HG02840 (cell line): ENCODE data around the gene CATSPERE.

ENCODE experiments used
- ATAC-seq: cut with Tn5 transposase; IDR thresholded peaks from one replicate; pipeline ENCODE4 v1.9.1; 2021; ENCODE audit warnings: mild to moderate bottlenecking, moderate library complexity, moderate number of reproducible peaks; ENCODE audit not compliant: unreplicated experiment, low FRiP score

CATSPERE gene

GRCh38 chr1:244461245-244462071 is at the start of gene CATSPERE:
CATSPERE (plus strand) TSS chr1:244461273; CDS start chr1:244461430, 157 bp downstream.
- peak; percentile 97 for ATAC-seq

GRCh38 chr1:244412176-244412575 is 48.9 kb upstream of the CATSPERE start:
- ATAC-seq: no peak

- ATAC-seq: no peak
Observed at GRCh38 chr1:244413736-244414135, 47.3 kb upstream of the CATSPERE start.

GRCh38 chr1:244414543-244414942 is 46.5 kb upstream of the CATSPERE start:
- ATAC-seq: no peak

GRCh38 chr1:244419024-244419423 is 42.0 kb upstream of the CATSPERE start:
- ATAC-seq: no peak

- ATAC-seq: no peak
Observed at GRCh38 chr1:244422174-244422573, 38.9 kb upstream of the CATSPERE start.

GRCh38 chr1:244424649-244425334 is 36.3 kb upstream of the CATSPERE start:
- no peak for ATAC-seq

- no peak for ATAC-seq
Observed at GRCh38 chr1:244427647-244428046, 33.4 kb upstream of the CATSPERE start.

- no peak for ATAC-seq
Observed at GRCh38 chr1:244429818-244430217, 31.3 kb upstream of the CATSPERE start.

- no peak for ATAC-seq
Observed at GRCh38 chr1:244431166-244431565, 29.9 kb upstream of the CATSPERE start.

GRCh38 chr1:244435562-244436205 is 25.4 kb upstream of the CATSPERE start:
- no peak for ATAC-seq

- ATAC-seq: no peak
Observed at GRCh38 chr1:244436336-244437085, 24.6 kb upstream of the CATSPERE start.

GRCh38 chr1:244437086-244437468 is 24.0 kb upstream of the CATSPERE start:
- ATAC-seq: no peak

GRCh38 chr1:244439391-244440032 is 21.6 kb upstream of the CATSPERE start:
- ATAC-seq: no peak

GRCh38 chr1:244442850-244443249 is 18.2 kb upstream of the CATSPERE start:
- no peak for ATAC-seq

- no peak for ATAC-seq
Observed at GRCh38 chr1:244444854-244445253, 16.2 kb upstream of the CATSPERE start.

- no peak for ATAC-seq
Observed at GRCh38 chr1:244445320-244446181, 15.5 kb upstream of the CATSPERE start.

- ATAC-seq: no peak
Observed at GRCh38 chr1:244447024-244447423, 14.0 kb upstream of the CATSPERE start.

GRCh38 chr1:244447552-244447951 is 13.5 kb upstream of the CATSPERE start:
- ATAC-seq: no peak
